Lung (tissue), 12 donors: ENCODE data around the gene PHF21A. TPM values are rescaled to one million over a fixed set of nuclear protein-coding genes. Genes with fewer than 3 reads are reported as not detected.
A peak's percentile ranks its signal among the peaks of the same experiment; 100 is the strongest.

Source experiments
- ATAC-seq: fragments of 200-7000 bp; cut with Tn5 transposase; one replicate; pipeline ENCODE4 v1.9.1; 2020; ENCODE audit warnings: moderate number of reproducible peaks; ENCODE audit not compliant: insufficient read depth, low FRiP score
- DNase-seq, 3 donors: peaks; one replicate each; pipeline ENCODE4 v3.0.0-alpha.2; 2013 to 2017
- H3K27ac ChIP-seq, 2 donors: one replicate each; pipeline ENCODE4 v1.5.1; 2013; ENCODE audit warnings: mild to moderate bottlenecking in 2 of 2, moderate library complexity in 2 of 2, control low read depth in 1 of 2, inconsistent platforms in 1 of 2, low read depth in 1 of 2, low read length in 1 of 2
- H3K27me3 ChIP-seq, 3 donors: one replicate each; pipeline ENCODE4 v1.5.1; 2013; ENCODE audit warnings: low read length in 2 of 3; ENCODE audit not compliant: control insufficient read depth in 3 of 3, insufficient read depth in 3 of 3
- H3K36me3 ChIP-seq, 4 donors: one replicate each; pipeline ENCODE4 v1.5.1; 2013; ENCODE audit warnings: low read length in 4 of 4, mild to moderate bottlenecking in 1 of 4, moderate library complexity in 1 of 4; ENCODE audit not compliant: control insufficient read depth in 4 of 4, insufficient read depth in 4 of 4
- H3K4me1 ChIP-seq, 5 donors: one replicate each; pipeline ENCODE4 v1.5.1; 2013; ENCODE audit warnings: low read length in 5 of 5, mild to moderate bottlenecking in 2 of 5, moderate library complexity in 1 of 5; ENCODE audit not compliant: control insufficient read depth in 5 of 5, insufficient read depth in 5 of 5
- H3K4me3 ChIP-seq: one replicate; pipeline ENCODE4 v1.5.1; 2013; ENCODE audit warnings: mild to moderate bottlenecking, control low read depth, moderate library complexity
- H3K9ac ChIP-seq, 2 donors: one replicate each; pipeline ENCODE4 v1.5.1; 2013; ENCODE audit warnings: low read length in 2 of 2, control low read depth in 1 of 2; ENCODE audit not compliant: insufficient read depth in 1 of 2
- H3K9me3 ChIP-seq, 4 donors: one replicate each; pipeline ENCODE4 v1.5.1; 2013; ENCODE audit warnings: low read length in 3 of 4, mild to moderate bottlenecking in 1 of 4, moderate library complexity in 1 of 4; ENCODE audit not compliant: control insufficient read depth in 4 of 4, insufficient read depth in 3 of 4
- CTCF ChIP-seq: IDR thresholded peaks from 2 replicates; pipeline ENCODE4 v1.5.1; 2012; ENCODE audit warnings: mild to moderate bottlenecking; ENCODE audit errors: control extremely low read depth, extremely low read depth
- WGBS, 2 donors: extraction: QIAGEN DNeasy Blood & Tissue Kit; methylation state at CpG; one replicate each; pipeline ENCODE4 v1.1.7; 2013; 5-methylcytosine and 5-hydroxymethylcytosine counted together
- polyA plus RNA-seq, 2 donors: library from polyadenylated mRNA; stranded (reverse); fragments of 200-250 nt; gene quantifications; one replicate each; pipeline ENCODE4 v1.2.1, GENCODE V29; 2013
- total RNA-seq, 2 donors: library from RNA; depleted of rRNA in 1 of 2; stranded (reverse); fragments of >200 nt in 1 of 2; gene quantifications; one replicate each; pipeline ENCODE4 v1.2.1, GENCODE V29; 2014 to 2021
- donor health status: control.
- donor health status: control.
- donor health status: Bipolar disorder and iron deficiency.
- donor health status: healthy.
- donor health status: DM: yes; HTN: yes; CAD: no.

Gene PHF21A
- total and polyA plus RNA-seq, 4 donors = 16.2 to 57.0 (median 29.9) TPM

GRCh38 chr11:45887587-45887986 is 233.7 kb downstream of the PHF21A start:
- H3K27ac ChIP-seq = no peak overlapping the region
- DNase-seq (no peak), ATAC-seq (no peak)
- peaks cover 0 to 3% (median under 1%) of the 10 kb centered on the region in 4 donors for H3K36me3 ChIP-seq
- no peak overlapping the region for H3K4me3 ChIP-seq
- no peak for TF ChIP-seq CTCF
- H3K9ac ChIP-seq = no peak overlapping the region
- WGBS, 2 donors = 93 to 94% methylated on average over 9 to 10 of the region's 10 CpGs
- peaks cover 0 to 7% (median 0%) of the 10 kb centered on the region in 5 donors for H3K4me1 ChIP-seq
- no peaks in the 10 kb centered on the region for H3K9me3 ChIP-seq
- peaks cover 0 to 11% (median 3%) of the 10 kb centered on the region in 3 donors for H3K27me3 ChIP-seq

GRCh38 chr11:45886816-45887520 is 234.3 kb downstream of the PHF21A start:
- ATAC-seq = no peak
- no peak overlapping the region for H3K9ac ChIP-seq
- H3K27ac ChIP-seq = no peak overlapping the region
- no peak for DNase-seq
- H3K4me3 ChIP-seq = no peak overlapping the region
- H3K36me3 ChIP-seq = peaks cover 0 to 9% (median 4%) of the 10 kb centered on the region in 4 donors
- WGBS, 2 donors = 84 to 86% methylated on average over 4 of the region's 4 CpGs
- peaks cover 0 to 11% (median 3%) of the 10 kb centered on the region in 3 donors for H3K27me3 ChIP-seq
- H3K9me3 ChIP-seq = no peaks in the 10 kb centered on the region
- H3K4me1 ChIP-seq = peaks cover 0 to 7% (median 0%) of the 10 kb centered on the region in 5 donors
- TF ChIP-seq CTCF = no peak

DNA sequence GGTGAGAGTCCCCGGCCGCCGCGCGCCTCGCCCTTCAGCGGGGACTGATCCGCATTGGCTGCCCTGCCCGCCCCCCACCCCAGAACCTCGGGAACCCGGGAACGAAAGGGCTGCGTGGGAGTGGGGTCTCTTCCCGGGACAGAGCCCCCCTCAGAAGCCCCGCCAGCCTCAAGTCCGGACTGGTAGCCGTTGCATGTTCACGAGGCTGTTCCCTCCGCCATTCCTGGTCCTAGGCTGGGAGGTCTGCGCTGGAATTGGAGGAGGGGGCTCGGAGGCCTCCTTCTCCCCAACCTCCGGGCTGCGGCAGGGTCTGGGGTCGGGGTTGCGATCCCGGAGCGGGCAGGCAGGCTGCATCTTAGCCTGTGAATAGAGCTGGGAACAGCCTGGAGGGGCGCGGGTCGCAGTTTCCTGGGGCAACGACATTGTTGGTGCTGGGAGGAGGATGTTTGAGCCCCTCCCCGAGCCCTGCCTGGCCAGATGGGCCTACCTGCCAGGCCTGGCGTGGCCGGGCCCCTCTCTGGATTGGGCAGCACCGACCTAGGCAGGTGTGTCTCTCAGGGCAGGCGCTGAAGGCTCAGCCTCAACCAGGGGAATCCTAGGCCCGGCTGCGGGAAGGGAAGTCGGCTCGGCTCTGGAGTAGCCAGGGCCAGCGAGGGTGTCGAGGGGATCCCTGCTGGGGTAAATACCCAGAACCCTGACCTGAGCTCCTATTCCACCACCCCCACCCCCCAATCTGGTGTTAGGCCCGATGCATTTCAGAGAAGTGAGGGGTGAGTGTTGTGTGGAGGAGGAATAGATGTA is 235.1 kb downstream of the PHF21A start:
- peaks cover 4 to 18% (median 8%) of the 10 kb centered on the region in 4 donors for H3K36me3 ChIP-seq
- peaks cover 0 to 11% (median 3%) of the 10 kb centered on the region in 3 donors for H3K27me3 ChIP-seq
- 14 to 16% methylated on average over 41 to 43 of the region's 43 CpGs for WGBS, 2 donors
- no peak overlapping the region for H3K9ac ChIP-seq
- H3K4me1 ChIP-seq = peaks cover 0 to 7% (median 0%) of the 10 kb centered on the region in 5 donors
- no peak for TF ChIP-seq CTCF
- no peak for ATAC-seq
- no peak overlapping the region for H3K27ac ChIP-seq
- no peak for DNase-seq
- peak overlapping the region; percentile 24 for H3K4me3 ChIP-seq
- no peaks in the 10 kb centered on the region for H3K9me3 ChIP-seq
